Esophagus squamous epithelium (tissue), 4 donors: ENCODE measurements around the gene CNTN2.

ENCODE experiments used
- CTCF ChIP-seq, 6 experiments: fragments of 450-650 bp in 4 of 6; fragments of 200-600 bp in 2 of 6; sonication (generic) in 2 of 6; IDR thresholded peaks; one replicate each; pipeline ENCODE4 v1.5.1; 2016 to 2019; ENCODE audit warnings: antibody characterized with exemption in 6 of 6, mild to moderate bottlenecking in 4 of 6, moderate library complexity in 4 of 6
- POLR2A ChIP-seq, 4 donors: fragments of 450-650 bp; IDR thresholded peaks; one replicate each; pipeline ENCODE4 v1.6.1; 2017; ENCODE audit warnings: antibody characterized with exemption in 4 of 4, mild to moderate bottlenecking in 4 of 4, moderate library complexity in 3 of 4

DNA sequence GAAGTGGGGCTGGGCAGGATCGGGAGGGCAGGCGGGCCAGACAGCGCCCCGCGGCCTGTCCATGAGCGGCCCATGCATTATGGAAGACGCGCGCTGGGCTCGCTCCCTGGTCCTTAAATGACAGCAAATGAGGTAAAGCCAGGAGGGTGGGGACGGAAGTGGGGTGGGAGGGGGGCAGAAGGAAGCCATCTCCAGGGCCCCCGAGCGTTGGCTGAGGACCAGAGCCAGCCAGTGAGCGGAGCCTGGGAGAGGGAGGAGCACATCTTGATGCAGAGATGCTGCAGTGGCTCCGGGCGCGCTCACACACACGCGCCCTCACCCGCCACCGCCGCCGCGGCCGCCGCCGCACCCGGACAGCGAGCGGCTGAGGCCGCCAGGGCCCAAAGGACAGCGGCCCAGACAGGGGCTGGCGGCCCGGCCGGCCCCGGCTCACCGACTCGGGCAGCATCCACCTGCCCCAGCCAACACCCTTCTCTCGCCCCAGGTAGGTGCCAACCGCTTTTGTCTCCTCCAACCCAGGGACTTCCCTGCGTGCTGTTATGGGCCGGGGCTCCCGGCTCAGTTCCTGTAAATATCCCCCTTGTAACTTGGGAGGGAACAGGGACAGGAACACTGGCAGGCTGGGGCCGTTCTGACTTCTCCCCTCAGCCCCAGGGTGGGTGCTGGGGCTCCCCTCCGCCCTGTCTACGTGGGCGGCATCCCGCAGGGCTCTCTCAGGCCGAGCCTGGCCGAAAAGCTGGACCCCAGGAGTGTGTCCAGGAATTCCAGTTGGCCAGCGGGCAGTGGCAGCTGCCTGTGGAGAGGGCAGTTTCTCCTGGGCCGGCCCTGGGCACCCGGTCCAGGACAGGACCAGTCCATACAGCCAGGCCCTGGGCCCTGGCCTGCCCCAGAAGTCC is at the start of gene CNTN2:
- TF ChIP-seq CTCF (IDR thresholded peaks at IDR 0.05) (no peak), POLR2A (IDR thresholded peaks at IDR 0.05) (no peak)
